HG02981 (cell line): ENCODE measurements around the gene SLC16A4.
"Not testable (repeated sequence)": the region's sequence is repeated elsewhere in the genome, so short reads cannot be mapped to it uniquely, and the experiment has no call there.

ENCODE experiments used
- ATAC-seq: cut with Tn5 transposase; IDR thresholded peaks from one replicate; pipeline ENCODE4 v1.9.1; 2021; ENCODE audit warnings: mild to moderate bottlenecking, moderate library complexity; ENCODE audit not compliant: unreplicated experiment

Gene SLC16A4

GRCh38 chr1:110390692-110391245, at the start of gene SLC16A4:
TSS of gene SLC16A4 (minus strand) at chr1:110391026. CDS start at chr1:110389323, 1,703 bp downstream.
- ATAC-seq, result no peak

- ATAC-seq, result not testable (repeated sequence)
Measured at GRCh38 chr1:110439873-110440272, 49.0 kb upstream of the SLC16A4 start.

GRCh38 chr1:110438893-110439292, 48.1 kb upstream of the SLC16A4 start:
- no peak for ATAC-seq

GRCh38 chr1:110437645-110438299, 46.9 kb upstream of the SLC16A4 start:
- ATAC-seq, result not testable (repeated sequence)

GRCh38 chr1:110436635-110437034, 45.8 kb upstream of the SLC16A4 start:
- ATAC-seq, result no peak

- no peak for ATAC-seq
Measured at GRCh38 chr1:110434946-110435345, 44.1 kb upstream of the SLC16A4 start.

- no peak for ATAC-seq
Measured at GRCh38 chr1:110433803-110434202, 43.0 kb upstream of the SLC16A4 start.

- ATAC-seq, result no peak
Measured at GRCh38 chr1:110433213-110433612, 42.4 kb upstream of the SLC16A4 start.

GRCh38 chr1:110430901-110431300, 40.1 kb upstream of the SLC16A4 start:
- ATAC-seq, result no peak

- no peak for ATAC-seq
Measured at GRCh38 chr1:110430366-110430765, 39.5 kb upstream of the SLC16A4 start.

GRCh38 chr1:110428946-110429345, 38.1 kb upstream of the SLC16A4 start:
- ATAC-seq, result no peak

GRCh38 chr1:110426854-110427253, 36.0 kb upstream of the SLC16A4 start:
- ATAC-seq, result no peak

GRCh38 chr1:110425612-110426152, 34.9 kb upstream of the SLC16A4 start:
- no peak for ATAC-seq

- ATAC-seq, result no peak
Measured at GRCh38 chr1:110424699-110425611, 34.1 kb upstream of the SLC16A4 start.

- no peak for ATAC-seq
Measured at GRCh38 chr1:110420874-110421793, 30.3 kb upstream of the SLC16A4 start.

- no peak for ATAC-seq
Measured at GRCh38 chr1:110420023-110420662, 29.3 kb upstream of the SLC16A4 start.

- ATAC-seq, result no peak
Measured at GRCh38 chr1:110418729-110419128, 27.9 kb upstream of the SLC16A4 start.

GRCh38 chr1:110413045-110413444, 22.2 kb upstream of the SLC16A4 start:
- ATAC-seq, result not testable (repeated sequence)

GRCh38 chr1:110412576-110412975, 21.8 kb upstream of the SLC16A4 start:
- ATAC-seq, result no peak

GRCh38 chr1:110411173-110411735, 20.4 kb upstream of the SLC16A4 start:
- ATAC-seq, result no peak
